NT2/D1 (cell line): ENCODE data around the gene DCTN5.
"Not testable (repeated sequence)": the region's sequence is repeated elsewhere in the genome, so short reads cannot be mapped to it uniquely, and the experiment has no call there.

Source experiments
- DNase-seq: peaks from one replicate; pipeline ENCODE4 v3.0.0-alpha.2; 2011; ENCODE audit warnings: low read depth, low spot score
- H3K27me3 ChIP-seq: 2 replicates; pipeline ENCODE4 v1.6.0; 2011; ENCODE audit warnings: mild to moderate bottlenecking; ENCODE audit not compliant: insufficient read length, insufficient read depth
- H3K36me3 ChIP-seq: 2 replicates; pipeline ENCODE4 v1.6.1; 2011; ENCODE audit warnings: mild to moderate bottlenecking, low read length, mixed read lengths; ENCODE audit not compliant: insufficient read depth, insufficient read length
- H3K4me1 ChIP-seq: 2 replicates; pipeline ENCODE4 v1.5.1; 2011; ENCODE audit not compliant: insufficient read depth, insufficient read length
- H3K4me3 ChIP-seq: 2 replicates; pipeline ENCODE4 v1.5.1; 2011; ENCODE audit warnings: low read depth; ENCODE audit not compliant: insufficient read length
- H3K9ac ChIP-seq: 2 replicates; pipeline ENCODE4 v1.6.0; 2011; ENCODE audit warnings: low read depth; ENCODE audit not compliant: insufficient read length
- H3K9me3 ChIP-seq: 2 replicates; pipeline ENCODE4 v1.5.1; 2011; ENCODE audit warnings: mild to moderate bottlenecking, low read length; ENCODE audit not compliant: insufficient read depth
- SUZ12 ChIP-seq: IDR thresholded peaks from 2 replicates; pipeline ENCODE4 v1.6.1; 2011; ENCODE audit not compliant: insufficient read length, insufficient read depth; ENCODE audit errors: extremely low read depth
- YY1 ChIP-seq: IDR thresholded peaks from 2 replicates; pipeline ENCODE4 v1.6.1; 2011; ENCODE audit not compliant: insufficient read length, insufficient read depth
- ZNF274 ChIP-seq: IDR thresholded peaks from 2 replicates; pipeline ENCODE4 v1.6.1; 2011; ENCODE audit warnings: mild to moderate bottlenecking, low read depth, low read length

The DCTN5 gene

GRCh38 chr16:23710008-23710407 lies 68.7 kb downstream of the DCTN5 start:
- Histone ChIP-seq H3K4me1 (peaks cover 8% of the 10 kb centered on the region), H3K9ac (no peak overlapping the region), H3K36me3 (no peaks in the 10 kb centered on the region), H3K4me3 (no peak overlapping the region), H3K27me3 (peaks cover 41% of the 10 kb centered on the region), H3K9me3 (peaks cover 18% of the 10 kb centered on the region)
- no peak for TF ChIP-seq SUZ12
- no peak for TF ChIP-seq YY1
- no peak for TF ChIP-seq ZNF274
- no peak for DNase-seq

GRCh38 chr16:23710504-23710903 lies 69.2 kb downstream of the DCTN5 start:
- DNase-seq = no peak
- H3K27me3 ChIP-seq = peaks cover 41% of the 10 kb centered on the region
- H3K9me3 ChIP-seq = peaks cover 18% of the 10 kb centered on the region
- no peaks in the 10 kb centered on the region for H3K36me3 ChIP-seq
- peaks cover 8% of the 10 kb centered on the region for H3K4me1 ChIP-seq
- no peak overlapping the region for H3K9ac ChIP-seq
- H3K4me3 ChIP-seq = no peak overlapping the region
- TF ChIP-seq SUZ12 (no peak), ZNF274 (no peak), YY1 (no peak)

- no peaks in the 10 kb centered on the region for H3K36me3 ChIP-seq
- H3K4me1 ChIP-seq = peaks cover 8% of the 10 kb centered on the region
- H3K27me3 ChIP-seq = peaks cover 41% of the 10 kb centered on the region
- H3K9ac ChIP-seq = no peak overlapping the region
- no peak overlapping the region for H3K4me3 ChIP-seq
- no peak for TF ChIP-seq SUZ12
- TF ChIP-seq ZNF274 = no peak
- TF ChIP-seq YY1 = no peak
- DNase-seq = no peak
- H3K9me3 ChIP-seq = peaks cover 18% of the 10 kb centered on the region
These were observed 70.5 kb downstream of the DCTN5 start for GRCh38 chr16:23711785-23712184.

- Histone ChIP-seq H3K9me3 (peaks cover 18% of the 10 kb centered on the region), H3K4me1 (peaks cover 3% of the 10 kb centered on the region), H3K9ac (peak within 1 kb of the TSS; percentile 58), H3K27me3 (peaks cover 41% of the 10 kb centered on the region), H3K4me3 (peak within 1 kb of the TSS; percentile 36), H3K36me3 (no peaks in the 10 kb centered on the region)
- DNase-seq = no peak
- TF ChIP-seq ZNF274 (no peak), SUZ12 (no peak), YY1 (no peak)
These were observed 71.7 kb downstream of the DCTN5 start, which contains the start of gene ERN2 for GRCh38 chr16:23712976-23713375. Gene ERN2 (minus strand): TSS chr16:23713222. CDS start chr16:23713187, 35 bp downstream.

- DNase-seq = no peak
- peaks cover 3% of the 10 kb centered on the region for H3K4me1 ChIP-seq
- no peak overlapping the region for H3K9ac ChIP-seq
- H3K9me3 ChIP-seq = no peaks in the 10 kb centered on the region
- TF ChIP-seq SUZ12 (no peak), ZNF274 (no peak), YY1 (no peak)
- H3K36me3 ChIP-seq = no peaks in the 10 kb centered on the region
- H3K4me3 ChIP-seq = no peak overlapping the region
- peaks cover 33% of the 10 kb centered on the region for H3K27me3 ChIP-seq
These were observed 75.2 kb downstream of the DCTN5 start for GRCh38 chr16:23716484-23716883.

- H3K36me3 ChIP-seq = not testable (repeated sequence)
These were observed 81.5 kb downstream of the DCTN5 start for GRCh38 chr16:23722613-23723240.

GRCh38 chr16:23724096-23724784 lies 83.0 kb downstream of the DCTN5 start:
- Histone ChIP-seq H3K9ac (no peak overlapping the region), H3K9me3 (peaks cover 7% of the 10 kb centered on the region), H3K27me3 (no peaks in the 10 kb centered on the region), H3K36me3 (no peaks in the 10 kb centered on the region), H3K4me3 (no peak overlapping the region), H3K4me1 (no peaks in the 10 kb centered on the region)
- TF ChIP-seq SUZ12 (no peak), YY1 (no peak), ZNF274 (no peak)
- DNase-seq = no peak

More at GRCh38 chr16:23722613-23723240, 81.5 kb downstream of the DCTN5 start:
- not testable (repeated sequence) for H3K27me3 ChIP-seq, H3K9me3 ChIP-seq, H3K4me3 ChIP-seq, H3K9ac ChIP-seq, DNase-seq, H3K4me1 ChIP-seq
